Measurements from ENCODE around the gene MYO16. TPM values are rescaled to one million over a fixed set of nuclear protein-coding genes. Genes with fewer than 3 reads are reported as not detected.

MYO16 gene
- total RNA-seq = 1 to 10 TPM in 3 of 4 donors, under 1 TPM in 1; 0.54 to 3.8 (median 1.5) TPM

- no peak within 1 kb of the TSS for H3K27ac ChIP-seq
- ATAC-seq = no peak
- H3K36me3 ChIP-seq = no peaks in the 10 kb centered on the region
- no peak within 1 kb of the TSS for H3K4me3 ChIP-seq
- WGBS, 2 donors (ENCODE audit: low coverage in 1 of 2) = 28 to 61% methylated on average over 2 to 11 of the region's 11 CpGs
- no peak for TF ChIP-seq POLR2AphosphoS5 (IDR thresholded peaks at IDR 0.05)
- no peak for TF ChIP-seq POLR2A (IDR thresholded peaks at IDR 0.05)
- TF ChIP-seq CTCF (IDR thresholded peaks at IDR 0.05) = no peak
- no peak for TF ChIP-seq EP300 (IDR thresholded peaks at IDR 0.05)
- peaks cover 0 to 6% (median 0%) of the 10 kb centered on the region in 3 donors for H3K9me3 ChIP-seq
- H3K4me1 ChIP-seq = no peaks in the 10 kb centered on the region
- peaks cover 9% of the 10 kb centered on the region for H3K27me3 ChIP-seq
Observed at GRCh38 chr13:108629181-108629752, at the start of gene MYO16. TSS of gene MYO16 (plus strand) at chr13:108629611. CDS start at chr13:108629845, 234 bp downstream.

- Histone ChIP-seq H3K4me3 (no peak overlapping the region), H3K27me3 (no peaks in the 10 kb centered on the region), H3K4me1 (no peaks in the 10 kb centered on the region), H3K36me3 (no peaks in the 10 kb centered on the region), H3K27ac (no peak overlapping the region), H3K9me3 (peaks cover 0 to 6% (median 0%) of the 10 kb centered on the region in 3 donors)
- no peak for TF ChIP-seq EP300 (IDR thresholded peaks at IDR 0.05)
- no peak for TF ChIP-seq POLR2A (IDR thresholded peaks at IDR 0.05)
- TF ChIP-seq CTCF (IDR thresholded peaks at IDR 0.05) = no peak
- TF ChIP-seq POLR2AphosphoS5 (IDR thresholded peaks at IDR 0.05) = no peak
- 88 to 100% methylated on average over 2 of the region's 3 CpGs for WGBS, 2 donors (ENCODE audit: low coverage in 1 of 2)
- ATAC-seq = no peak
Observed at GRCh38 chr13:108586826-108587225, 42.6 kb upstream of the MYO16 start.

GRCh38 chr13:108588516-108588915, 40.9 kb upstream of the MYO16 start:
- no peaks in the 10 kb centered on the region for H3K4me1 ChIP-seq
- H3K4me3 ChIP-seq = no peak overlapping the region
- no peak overlapping the region for H3K27ac ChIP-seq
- H3K36me3 ChIP-seq = no peaks in the 10 kb centered on the region
- no peak for ATAC-seq
- H3K9me3 ChIP-seq = peaks cover 0 to 6% (median 0%) of the 10 kb centered on the region in 3 donors
- TF ChIP-seq POLR2A (IDR thresholded peaks at IDR 0.05) = no peak
- 76 to 80% methylated on average over 3 of the region's 3 CpGs for WGBS, 2 donors (ENCODE audit: low coverage in 1 of 2)
- peaks cover under 1% of the 10 kb centered on the region for H3K27me3 ChIP-seq

- Histone ChIP-seq H3K4me3 (no peak overlapping the region), H3K27me3 (peaks cover 12% of the 10 kb centered on the region), H3K27ac (no peak overlapping the region), H3K36me3 (no peaks in the 10 kb centered on the region), H3K4me1 (peaks cover 0 to 4% (median 0%) of the 10 kb centered on the region in 3 donors), H3K9me3 (no peaks in the 10 kb centered on the region)
- no peak for ATAC-seq
- 6 to 13% methylated on average over 3 of the region's 3 CpGs for WGBS, 2 donors (ENCODE audit: low coverage in 1 of 2)
- TF ChIP-seq POLR2A (IDR thresholded peaks at IDR 0.05) (no peak), EP300 (IDR thresholded peaks at IDR 0.05) (no peak), POLR2AphosphoS5 (IDR thresholded peaks at IDR 0.05) (no peak), CTCF (IDR thresholded peaks at IDR 0.05) (no peak)
Observed at GRCh38 chr13:108594153-108594552, 35.3 kb upstream of the MYO16 start.

GRCh38 chr13:108595436-108596274, 33.8 kb upstream of the MYO16 start:
- Histone ChIP-seq H3K27me3 (peaks cover 12% of the 10 kb centered on the region), H3K36me3 (no peaks in the 10 kb centered on the region), H3K27ac (no peak overlapping the region), H3K4me1 (peaks cover 0 to 4% (median 0%) of the 10 kb centered on the region in 3 donors), H3K9me3 (no peaks in the 10 kb centered on the region), H3K4me3 (no peak overlapping the region)
- WGBS, 2 donors (ENCODE audit: low coverage in 1 of 2) = 33 to 36% methylated on average over 8 to 13 of the region's 13 CpGs
- ATAC-seq = no peak
- TF ChIP-seq POLR2A (IDR thresholded peaks at IDR 0.05) (no peak), POLR2AphosphoS5 (IDR thresholded peaks at IDR 0.05) (no peak), CTCF (IDR thresholded peaks at IDR 0.05) (no peak), EP300 (IDR thresholded peaks at IDR 0.05) (no peak)

Data from gastroesophageal sphincter (tissue), 4 donors.